OCI-LY7 (cell line): ENCODE measurements around the gene NCAPD2. TPM values are rescaled to one million over a fixed set of nuclear protein-coding genes. Genes with fewer than 3 reads are reported as not detected.
"Not testable (repeated sequence)": the region's sequence is repeated elsewhere in the genome, so short reads cannot be mapped to it uniquely, and the experiment has no call there.

ENCODE experiments used
- BruUV-seq: library from RNA; stranded (reverse); fragments of 400-500 nt; replicated peaks from 2 replicates; lab custom pipeline; 2021; lab: Mats Ljungman, UMichigan
- CTCF ChIA-PET: fragments of 300-600 bp; sonication (Branson Sonifier 250); formaldehyde crosslinking; loops from one replicate; lab custom pipeline; 2022; ENCODE audit warnings: antibody characterized with exemption; ENCODE audit not compliant: unreplicated experiment; lab: Charles Lee
- POLR2A ChIA-PET: fragments of 300-600 bp; sonication (Branson Sonifier 250); formaldehyde crosslinking; loops from one replicate; lab custom pipeline; 2022; ENCODE audit warnings: antibody characterized with exemption; lab: Charles Lee
- DNase-seq: peaks from one replicate; pipeline ENCODE4 v3.0.0-alpha.2; 2015; ENCODE audit warnings: low spot score
- H2AFZ ChIP-seq: fragments of 200-600 bp; sonication (generic), shearing (Covaris generic); 2 replicates; pipeline ENCODE4 v1.6.1; 2014; ENCODE audit warnings: mild to moderate bottlenecking, antibody characterized with exemption, low read length, moderate library complexity
- H3K27ac ChIP-seq: fragments of 200-600 bp; sonication (generic); 2 replicates; pipeline ENCODE4 v1.5.1; 2014; ENCODE audit warnings: mixed run types, low read depth, mild to moderate bottlenecking, moderate library complexity, low read length, inconsistent platforms; ENCODE audit not compliant: poor library complexity, severe bottlenecking
- H3K36me3 ChIP-seq: fragments of 200-600 bp; sonication (generic); 2 replicates; pipeline ENCODE4 v1.6.1; 2014; ENCODE audit warnings: mild to moderate bottlenecking, antibody characterized with exemption, low read length, moderate library complexity, mixed read lengths; ENCODE audit not compliant: insufficient read depth
- H3K4me1 ChIP-seq: fragments of 200-600 bp; sonication (generic); 2 replicates; pipeline ENCODE4 v1.5.1; 2014; ENCODE audit warnings: mild to moderate bottlenecking, low read length; ENCODE audit not compliant: insufficient read depth, poor library complexity, severe bottlenecking
- H3K4me2 ChIP-seq: fragments of 200-600 bp; sonication (generic); 2 replicates; pipeline ENCODE4 v1.6.1; 2014; ENCODE audit warnings: mild to moderate bottlenecking, low read length
- H3K4me3 ChIP-seq: fragments of 200-600 bp; sonication (generic); 2 replicates; pipeline ENCODE4 v1.5.1; 2014; ENCODE audit warnings: mild to moderate bottlenecking, low read depth, low read length; ENCODE audit not compliant: poor library complexity, severe bottlenecking
- H3K79me2 ChIP-seq: fragments of 200-600 bp; sonication (generic); 2 replicates; pipeline ENCODE4 v1.6.1; 2016; ENCODE audit warnings: low read depth, mild to moderate bottlenecking, low read length, moderate library complexity, mixed read lengths; ENCODE audit not compliant: insufficient read depth
- H3K9me2 ChIP-seq: fragments of 200-600 bp; sonication (generic); 2 replicates; pipeline ENCODE4 v1.6.1; 2016; ENCODE audit warnings: mild to moderate bottlenecking, low read length, mixed read lengths; ENCODE audit not compliant: insufficient read depth
- H3K9me3 ChIP-seq: fragments of 200-600 bp; sonication (generic); 2 replicates; pipeline ENCODE4 v1.6.1; 2014; ENCODE audit warnings: mild to moderate bottlenecking, mixed run types, low read length, mixed read lengths
- H4K20me1 ChIP-seq: fragments of 200-600 bp; sonication (generic); 2 replicates; pipeline ENCODE4 v1.6.1; 2014; ENCODE audit warnings: mild to moderate bottlenecking, antibody characterized with exemption, low read length, moderate library complexity, mixed read lengths; ENCODE audit not compliant: insufficient read depth
- EZH2phosphoT487 ChIP-seq: fragments of 200-600 bp; sonication (generic); IDR thresholded peaks from 2 replicates; pipeline ENCODE4 v1.6.1; 2018; ENCODE audit warnings: low read depth, borderline replicate concordance, mild to moderate bottlenecking, mixed run types, antibody characterized with exemption, low read length, moderate library complexity, mixed read lengths
- intact Hi-C: fragments of 100-400 bp; cut with micrococcal nuclease; formaldehyde crosslinking; loops from one replicate; pipeline ENCODE4 v1.10.0; 2022; ENCODE audit not compliant: unreplicated experiment
- total RNA-seq, 2 experiments: library from RNA; depleted of rRNA in 1 of 2; stranded (reverse); fragments of >200 nt in 1 of 2; shearing (Covaris generic) in 1 of 2; gene quantifications; 2 replicates each; pipeline ENCODE4 v1.2.3, GENCODE V29; 2014 to 2022
- TF ChIP-seq, protein P1 (sequence below): fragments of 200-600 bp; sonication (generic); conservative IDR thresholded peaks from 2 replicates; pipeline ENCODE4 v1.5.1; 2014; ENCODE audit warnings: mild to moderate bottlenecking, antibody characterized with exemption, low read length, moderate library complexity, mixed read lengths

NCAPD2 gene
- total RNA-seq, 2 experiments from 2014 or later: 157 to 225 TPM

DNA sequence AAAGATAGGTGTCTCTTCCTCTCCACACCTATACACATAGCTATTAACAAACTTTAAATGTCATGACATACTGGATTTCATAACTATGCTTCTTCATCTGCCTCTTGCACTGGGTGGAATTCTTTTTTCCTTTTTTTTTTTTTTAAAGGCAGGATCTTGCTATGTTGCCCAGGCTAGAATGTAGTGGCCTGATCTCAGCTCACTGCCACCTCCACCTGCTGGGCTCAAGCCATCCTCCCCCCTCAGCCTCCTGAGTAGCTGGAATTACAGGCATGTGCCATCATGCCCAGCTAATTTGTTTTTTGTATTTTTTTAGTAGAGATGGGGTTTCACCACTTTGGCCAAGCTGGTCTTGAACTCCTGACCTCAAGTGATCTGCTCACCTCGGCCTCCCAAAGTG, 5.7 kb upstream of the NCAPD2 start:
- Histone ChIP-seq H3K9me2 (no peaks in the 10 kb centered on the region), H3K27ac (no peak overlapping the region), H3K9me3 (no peaks in the 10 kb centered on the region), H3K36me3 (peaks cover 25% of the 10 kb centered on the region), H3K4me1 (peaks cover 10% of the 10 kb centered on the region), H4K20me1 (no peaks in the 10 kb centered on the region), H3K79me2 (peaks cover 18% of the 10 kb centered on the region), H2AFZ (no peak overlapping the region), H3K4me3 (no peak overlapping the region), H3K4me2 (no peak overlapping the region)
- BruUV-seq: no TSS peak
- ChIA-PET CTCF (interaction anchor here (0.5 kb wide), 1 partner anchor 140 kb away, joined by 3 read pairs; no protein-coding TSS in a partner anchor), POLR2A (interaction anchor here (0.7 to 1.8 kb wide), 5 partner anchors 15 to 69 kb away, joined by 3 to 7 read pairs (median 3); no protein-coding TSS in a partner anchor)
- no peak for DNase-seq
- intact Hi-C loops: no loop called here
- TF ChIP-seq, protein P1, sequence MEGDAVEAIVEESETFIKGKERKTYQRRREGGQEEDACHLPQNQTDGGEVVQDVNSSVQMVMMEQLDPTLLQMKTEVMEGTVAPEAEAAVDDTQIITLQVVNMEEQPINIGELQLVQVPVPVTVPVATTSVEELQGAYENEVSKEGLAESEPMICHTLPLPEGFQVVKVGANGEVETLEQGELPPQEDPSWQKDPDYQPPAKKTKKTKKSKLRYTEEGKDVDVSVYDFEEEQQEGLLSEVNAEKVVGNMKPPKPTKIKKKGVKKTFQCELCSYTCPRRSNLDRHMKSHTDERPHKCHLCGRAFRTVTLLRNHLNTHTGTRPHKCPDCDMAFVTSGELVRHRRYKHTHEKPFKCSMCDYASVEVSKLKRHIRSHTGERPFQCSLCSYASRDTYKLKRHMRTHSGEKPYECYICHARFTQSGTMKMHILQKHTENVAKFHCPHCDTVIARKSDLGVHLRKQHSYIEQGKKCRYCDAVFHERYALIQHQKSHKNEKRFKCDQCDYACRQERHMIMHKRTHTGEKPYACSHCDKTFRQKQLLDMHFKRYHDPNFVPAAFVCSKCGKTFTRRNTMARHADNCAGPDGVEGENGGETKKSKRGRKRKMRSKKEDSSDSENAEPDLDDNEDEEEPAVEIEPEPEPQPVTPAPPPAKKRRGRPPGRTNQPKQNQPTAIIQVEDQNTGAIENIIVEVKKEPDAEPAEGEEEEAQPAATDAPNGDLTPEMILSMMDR: no peak
- no peak for TF ChIP-seq EZH2phosphoT487

DNA sequence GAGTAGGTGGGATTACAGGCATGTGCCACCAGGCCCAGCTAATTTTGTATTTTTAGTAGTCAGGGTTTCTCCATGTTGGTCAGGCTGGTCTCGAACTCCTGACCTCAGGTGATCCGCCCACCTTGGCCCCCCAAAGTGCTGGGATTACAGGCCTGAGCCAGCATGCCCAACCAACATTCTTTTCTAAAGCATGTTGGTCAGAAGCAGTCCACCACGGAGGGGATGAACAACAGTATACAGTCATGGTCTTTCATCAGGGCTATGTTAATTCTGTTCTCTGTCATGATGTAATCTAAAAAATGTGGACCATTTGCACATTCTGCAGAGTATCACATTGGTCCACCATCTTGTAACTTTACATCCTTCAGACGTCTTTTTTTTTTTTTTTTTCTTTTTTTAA, 4.5 kb upstream of the NCAPD2 start:
- TF ChIP-seq, protein P1: no peak
- TF ChIP-seq EZH2phosphoT487: no peak
- Histone ChIP-seq H3K4me3 (no peak overlapping the region), H3K9me3 (no peaks in the 10 kb centered on the region), H2AFZ (no peak overlapping the region), H4K20me1 (no peaks in the 10 kb centered on the region), H3K4me2 (no peak overlapping the region), H3K79me2 (peaks cover 19% of the 10 kb centered on the region), H3K36me3 (peaks cover 25% of the 10 kb centered on the region), H3K27ac (no peak overlapping the region), H3K4me1 (peaks cover 10% of the 10 kb centered on the region), H3K9me2 (no peaks in the 10 kb centered on the region)
- intact Hi-C loops: no loop called here
- POLR2A ChIA-PET: interaction anchor here (0.7 to 1.8 kb wide), 6 partner anchors 24 to 248 kb away, joined by 3 to 6 read pairs (median 4); no protein-coding TSS in a partner anchor
- no peak for DNase-seq
- no TSS peak for BruUV-seq
- CTCF ChIA-PET: no interaction called here

DNA sequence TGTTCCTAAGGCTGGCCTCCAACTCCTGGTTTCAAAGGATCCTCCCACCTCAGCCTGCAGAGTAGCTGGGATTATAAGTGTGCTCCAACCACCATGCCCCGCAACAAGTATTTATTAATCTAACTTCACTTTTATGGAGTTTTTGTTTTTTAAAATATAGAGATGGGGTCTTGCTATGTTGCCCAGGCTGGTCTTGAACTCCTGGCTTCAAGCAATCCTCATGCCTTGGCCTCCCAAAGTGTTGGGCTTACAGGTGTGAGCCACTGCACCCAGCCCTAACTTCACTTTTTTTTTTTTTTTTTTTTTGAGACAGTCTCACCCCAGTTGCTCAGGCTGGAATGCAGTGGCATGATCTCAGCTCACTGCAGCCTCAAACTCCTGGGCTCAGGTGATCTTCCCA, 3.2 kb upstream of the NCAPD2 start:
- H4K20me1 ChIP-seq, H3K4me3 ChIP-seq, H3K9me2 ChIP-seq, DNase-seq, H3K4me2 ChIP-seq, BruUV-seq, H3K27ac ChIP-seq, H3K9me3 ChIP-seq, H2AFZ ChIP-seq: not testable (repeated sequence)
- peaks cover 31% of the 10 kb centered on the region for H3K79me2 ChIP-seq
- intact Hi-C loops: loop anchor here (5.0 kb wide), 1 partner anchor 207 kb away; no protein-coding TSS in a partner anchor
- H3K4me1 ChIP-seq: peaks cover 19% of the 10 kb centered on the region
- POLR2A ChIA-PET: interaction anchor here (0.7 to 3.4 kb wide), 5 partner anchors 8 to 123 kb away, joined by 3 to 24 read pairs (median 5); partner anchors contain the start of gene VAMP1
- H3K36me3 ChIP-seq: peaks cover 32% of the 10 kb centered on the region
- CTCF ChIA-PET: interaction anchor here (0.6 kb wide), 2 partner anchors 161 to 164 kb away, joined by 3 read pairs; no protein-coding TSS in a partner anchor
